HG03342 (cell line): ENCODE data around the gene SLC4A1.
A peak's percentile ranks its signal among the peaks of the same experiment; 100 is the strongest.

Source experiments
- ATAC-seq: cut with Tn5 transposase; IDR thresholded peaks from one replicate; pipeline ENCODE4 v1.9.1; 2021; ENCODE audit warnings: mild to moderate bottlenecking, moderate library complexity; ENCODE audit not compliant: unreplicated experiment

Gene SLC4A1

DNA sequence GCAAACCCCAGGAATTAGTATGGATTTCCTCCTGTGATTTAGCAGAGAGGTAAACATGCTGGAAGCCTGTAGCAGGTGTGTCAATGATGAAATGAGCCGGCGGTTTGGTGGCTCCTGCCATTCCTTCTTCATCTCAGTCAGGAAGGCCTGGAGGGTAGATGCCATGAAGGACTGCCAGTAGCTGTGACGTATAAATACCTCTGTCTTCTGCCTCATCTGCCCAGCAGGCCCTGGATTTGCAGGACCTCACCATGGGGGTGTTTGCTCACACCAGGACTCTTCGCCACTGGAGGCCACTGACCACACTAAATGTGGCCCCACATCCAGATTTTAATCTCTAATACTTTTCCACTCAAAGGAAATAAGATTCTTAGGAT is 16.1 kb upstream of the SLC4A1 start:
- no peak for ATAC-seq

GRCh38 chr17:44283344-44284023 is 15.5 kb upstream of the SLC4A1 start:
- no peak for ATAC-seq

DNA sequence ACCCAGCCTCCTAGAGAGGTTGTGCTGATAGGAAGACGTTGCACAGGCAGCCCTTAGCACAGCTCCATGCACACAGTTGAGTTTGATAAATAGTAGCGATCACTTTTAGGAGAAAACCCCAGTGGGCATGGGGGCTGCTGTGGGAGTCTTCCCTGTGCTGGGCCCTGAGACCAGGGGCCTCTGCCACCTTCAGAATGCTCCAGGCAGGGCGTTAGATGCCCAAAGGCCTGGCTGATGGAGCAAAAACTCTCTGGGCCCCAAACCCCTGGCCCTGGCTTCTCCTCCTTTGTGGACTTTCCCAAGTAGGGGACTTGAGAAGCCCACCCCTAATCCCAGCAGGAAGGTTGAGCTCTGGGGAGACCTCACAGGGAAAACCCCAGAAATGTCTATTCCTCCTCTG is 14.3 kb upstream of the SLC4A1 start:
- no peak for ATAC-seq

DNA sequence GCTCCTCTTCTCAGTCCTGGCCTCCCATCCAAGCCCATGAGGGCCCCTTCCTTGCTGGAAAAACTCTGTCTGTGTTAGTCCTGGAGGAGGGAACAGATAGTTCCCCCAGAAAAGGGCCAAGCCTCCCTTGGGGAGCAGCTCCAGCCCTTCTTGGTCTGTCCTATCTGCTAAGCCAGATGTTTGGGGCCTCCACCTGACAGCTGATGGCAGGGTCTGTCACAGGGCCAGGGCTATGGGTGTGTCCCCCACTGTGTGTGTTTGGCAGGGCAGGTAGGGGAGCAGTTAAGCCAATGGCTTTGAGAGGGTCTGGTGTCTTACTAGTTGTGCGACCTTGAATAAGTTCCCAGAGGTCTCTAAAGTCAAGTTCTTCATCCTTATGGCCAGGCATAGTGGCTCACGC is 13.6 kb upstream of the SLC4A1 start:
- ATAC-seq: no peak

- no peak for ATAC-seq
Measured at GRCh38 chr17:44280392-44280937, 12.5 kb upstream of the SLC4A1 start.

GRCh38 chr17:44279666-44280391 is 11.9 kb upstream of the SLC4A1 start:
- peak; percentile 62 for ATAC-seq

GRCh38 chr17:44279346-44279665 is 11.4 kb upstream of the SLC4A1 start:
- ATAC-seq: no peak

- no peak for ATAC-seq
Measured at GRCh38 chr17:44277976-44278375, 10.0 kb upstream of the SLC4A1 start.

DNA sequence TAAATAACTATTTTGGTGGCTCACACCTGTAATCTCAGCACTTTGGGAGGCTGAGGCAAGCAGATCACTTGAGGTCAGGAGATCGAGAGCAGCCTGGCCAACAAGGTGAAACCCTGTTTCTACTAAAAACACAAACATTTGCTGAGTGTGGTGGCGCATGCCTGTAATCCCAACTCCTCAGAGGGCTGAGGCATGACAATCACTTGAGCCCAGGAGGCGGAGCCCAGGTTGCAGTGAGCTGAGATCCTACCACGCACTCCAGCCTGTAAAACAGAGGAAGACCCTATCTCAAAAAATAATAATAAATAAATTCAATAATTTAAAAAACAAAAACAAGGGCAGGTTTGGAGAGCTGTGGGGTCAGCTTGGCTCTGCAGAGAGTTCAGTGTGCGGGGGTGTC is 5.7 kb upstream of the SLC4A1 start:
- no peak for ATAC-seq

DNA sequence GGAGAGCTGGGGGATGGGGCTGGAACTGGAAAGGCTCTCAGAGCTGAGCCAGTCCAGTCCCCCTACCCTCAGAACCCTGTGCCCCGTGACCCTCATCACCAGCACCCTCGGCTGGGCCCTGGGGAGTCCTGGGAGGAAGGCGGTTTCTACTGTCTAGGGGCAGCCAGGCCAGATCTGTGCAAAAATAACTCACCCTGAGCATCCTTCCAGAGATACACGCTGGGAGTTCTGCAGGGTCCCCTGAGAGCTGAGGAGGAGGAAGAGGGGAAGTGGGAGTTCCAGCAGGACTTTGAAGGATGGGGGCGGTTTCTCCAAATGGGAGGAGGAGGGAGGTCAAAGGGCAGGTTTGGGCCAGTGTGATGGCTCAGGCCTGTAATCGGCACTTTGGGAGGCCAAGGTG is 5.0 kb upstream of the SLC4A1 start:
- ATAC-seq: no peak

DNA sequence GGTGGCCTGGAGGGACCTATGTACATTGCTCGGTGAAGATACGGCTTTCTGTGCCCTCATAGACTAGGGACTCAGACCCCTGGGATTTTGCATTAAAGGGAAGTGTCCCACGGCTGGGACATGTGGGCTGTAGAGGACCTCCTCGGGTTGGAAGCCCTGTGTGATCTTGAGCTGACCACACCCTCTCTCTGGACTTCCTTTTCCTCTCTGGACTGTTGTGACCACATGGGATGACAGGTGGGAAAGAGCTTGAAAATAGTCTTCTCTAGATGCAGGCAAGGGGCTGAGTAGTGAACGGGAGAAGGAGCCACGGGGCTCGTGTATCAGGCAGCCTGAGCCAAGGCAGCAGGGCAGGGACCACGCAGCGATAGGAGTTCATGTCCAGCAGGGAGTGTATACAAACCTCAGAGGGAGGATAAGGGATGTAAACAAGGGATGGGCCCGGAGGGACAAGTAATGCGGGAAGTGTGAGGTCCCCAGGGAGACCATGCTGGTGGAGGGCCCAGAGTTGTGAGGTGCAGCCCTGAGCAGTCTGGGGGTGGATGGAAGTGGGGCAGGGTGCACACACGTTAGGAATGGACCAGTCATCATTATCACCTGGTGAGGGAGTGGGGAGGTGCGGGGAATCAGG is 4.5 kb upstream of the SLC4A1 start:
- no peak for ATAC-seq

- no peak for ATAC-seq
Measured at GRCh38 chr17:44269535-44270240, 1.8 kb upstream of the SLC4A1 start.

DNA sequence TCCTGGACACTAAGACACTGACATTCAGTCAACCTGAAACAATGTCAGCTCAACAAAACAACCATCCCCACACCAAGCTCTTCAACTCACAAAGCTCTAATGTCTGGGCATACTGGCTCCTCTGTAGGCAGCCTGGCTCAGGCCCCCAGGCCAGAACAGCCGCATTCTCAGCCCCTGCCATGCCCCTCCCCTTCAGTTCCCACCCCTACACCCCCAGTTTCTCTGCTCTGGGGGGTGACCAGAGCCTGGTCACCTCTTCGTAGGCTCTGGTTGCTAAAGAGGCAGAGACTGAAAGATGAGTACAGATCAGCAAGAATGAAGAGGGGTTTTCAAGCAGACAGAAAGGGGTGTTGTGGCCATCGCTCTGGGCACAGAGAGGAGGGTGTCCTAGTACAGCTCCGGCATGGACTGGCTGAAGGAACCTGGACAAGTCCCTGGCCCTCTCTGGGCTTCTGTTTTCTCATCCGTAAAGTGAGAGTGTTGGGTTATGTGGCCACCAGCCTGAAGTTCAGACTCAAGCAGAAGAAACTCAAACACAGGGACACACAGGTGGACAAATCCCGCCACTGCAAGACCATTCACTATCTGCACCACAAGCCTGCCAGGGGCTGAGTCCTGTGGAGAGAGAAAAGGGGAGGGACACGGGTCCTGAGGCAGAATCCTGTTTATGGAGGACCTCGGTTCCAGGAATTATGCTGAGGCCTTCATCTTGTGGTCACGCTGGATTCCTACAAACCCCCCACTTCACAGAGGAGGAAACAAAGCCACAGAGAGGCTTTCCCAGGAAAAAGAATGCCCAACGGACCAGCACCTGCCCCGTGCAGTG is 987 bp upstream of the SLC4A1 start:
- ATAC-seq: no peak

GRCh38 chr17:44267165-44267455 is 825 bp downstream of the SLC4A1 start:
- ATAC-seq: no peak

DNA sequence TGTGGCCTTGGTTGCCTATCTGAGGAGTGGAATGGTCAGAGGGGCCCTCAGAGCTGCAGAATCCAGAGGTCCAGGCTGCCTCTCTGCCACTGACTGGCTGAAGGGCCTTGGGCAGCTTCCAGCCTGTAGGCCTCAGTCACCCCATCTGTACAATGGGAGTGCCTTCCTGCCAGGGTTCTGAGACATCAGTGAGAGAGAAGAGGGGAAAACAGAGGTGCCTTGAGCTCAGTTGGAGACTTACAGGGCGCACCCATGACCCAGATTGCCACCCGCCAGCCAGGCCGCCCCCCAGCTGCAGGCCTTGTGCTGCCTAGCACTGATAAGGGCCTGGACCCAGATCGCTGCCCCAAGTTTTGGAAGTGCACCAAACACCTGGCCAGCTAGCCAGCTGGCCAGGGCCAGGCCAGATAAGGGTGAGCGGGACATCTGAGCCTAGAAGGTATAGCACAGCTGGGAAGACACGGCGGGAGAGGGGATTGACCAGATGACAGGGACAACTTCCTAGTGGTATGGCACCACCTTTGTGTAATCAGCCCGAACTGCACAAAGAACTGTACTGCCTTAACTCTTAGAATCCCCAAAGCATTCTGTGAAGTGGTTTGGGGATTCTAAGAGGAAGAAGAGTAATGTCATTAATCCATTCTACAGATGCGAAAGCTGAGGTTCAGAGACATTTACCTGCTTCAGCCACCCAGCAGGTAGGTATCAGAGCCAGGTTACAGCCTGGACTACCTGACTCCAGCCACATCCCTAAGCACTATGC is 1.4 kb downstream of the SLC4A1 start:
- no peak for ATAC-seq

DNA sequence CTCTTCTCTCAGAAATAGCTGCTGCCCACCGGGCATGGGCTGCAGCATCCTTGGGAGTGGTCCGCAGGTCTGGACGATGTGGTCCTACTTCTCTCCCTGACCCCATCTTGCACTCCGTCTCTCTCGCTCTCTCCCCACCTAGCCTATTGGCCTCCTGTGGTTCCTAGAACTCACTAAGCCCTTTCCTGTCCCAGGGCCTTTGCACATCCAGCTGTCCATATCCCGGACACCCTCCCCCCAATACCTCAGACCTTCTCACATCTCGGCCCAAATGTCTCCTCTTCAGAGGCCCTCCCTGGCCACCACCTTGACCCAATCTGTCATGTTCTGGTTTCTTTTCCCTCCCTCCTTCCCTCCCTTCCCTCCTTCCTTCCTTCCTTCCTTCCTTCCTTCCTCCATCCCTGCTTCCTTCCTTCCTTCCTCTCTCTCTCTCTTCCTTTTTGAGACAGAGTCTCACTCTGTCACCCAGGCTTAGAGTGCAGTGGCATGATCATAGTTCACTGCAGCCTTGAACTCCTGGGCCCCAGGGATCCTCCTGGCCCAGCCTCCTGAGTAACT is 4.5 kb downstream of the SLC4A1 start:
- no peak for ATAC-seq

DNA sequence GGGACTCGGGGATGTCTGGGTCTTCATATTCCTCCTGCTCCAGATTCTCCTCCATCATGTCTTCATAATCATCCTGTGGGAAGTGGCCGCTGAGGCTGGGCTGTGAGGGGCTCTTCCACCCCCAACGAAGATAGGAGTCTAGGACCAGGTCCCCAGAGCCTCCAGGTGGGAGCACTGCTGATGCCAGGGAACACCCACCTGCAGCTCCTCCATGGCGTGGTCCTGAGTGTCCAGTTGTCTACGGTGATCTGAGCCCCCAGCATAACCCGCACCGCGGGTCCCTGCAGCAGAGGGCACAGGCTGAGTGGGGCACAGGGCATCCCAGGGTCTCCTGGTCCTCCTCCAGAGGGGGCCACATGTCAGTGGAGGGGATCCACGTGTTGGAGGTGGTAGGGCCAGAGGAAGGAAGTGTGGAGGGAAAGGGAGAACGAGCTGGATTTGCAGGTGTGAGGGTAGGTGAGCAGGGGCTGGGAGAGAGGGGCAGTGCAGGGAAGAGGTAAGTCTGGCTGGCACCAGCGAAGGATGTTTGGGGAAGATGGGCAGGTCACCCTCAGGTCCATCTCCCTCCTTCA is 5.2 kb downstream of the SLC4A1 start:
- ATAC-seq: no peak

DNA sequence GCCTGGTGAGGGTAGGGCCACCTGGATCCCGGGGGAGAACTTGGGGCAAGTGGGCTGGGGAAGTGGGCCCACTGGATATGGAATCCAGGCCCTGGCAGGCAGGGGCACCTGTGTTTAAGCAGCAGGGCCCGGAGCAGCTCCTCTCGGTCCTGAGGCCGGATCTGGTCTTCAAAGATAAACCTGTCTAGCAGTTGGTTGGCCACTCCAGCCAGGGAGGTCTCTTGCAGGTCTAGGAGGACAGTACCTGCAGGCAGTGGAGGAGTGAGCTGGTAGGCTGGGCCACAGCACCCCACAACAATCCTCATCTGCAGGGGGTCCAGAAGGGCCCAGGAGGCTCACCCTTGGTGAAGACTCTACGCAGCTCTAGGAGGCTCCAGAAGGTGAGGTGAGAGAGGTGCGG is 7.6 kb downstream of the SLC4A1 start:
- ATAC-seq: no peak

DNA sequence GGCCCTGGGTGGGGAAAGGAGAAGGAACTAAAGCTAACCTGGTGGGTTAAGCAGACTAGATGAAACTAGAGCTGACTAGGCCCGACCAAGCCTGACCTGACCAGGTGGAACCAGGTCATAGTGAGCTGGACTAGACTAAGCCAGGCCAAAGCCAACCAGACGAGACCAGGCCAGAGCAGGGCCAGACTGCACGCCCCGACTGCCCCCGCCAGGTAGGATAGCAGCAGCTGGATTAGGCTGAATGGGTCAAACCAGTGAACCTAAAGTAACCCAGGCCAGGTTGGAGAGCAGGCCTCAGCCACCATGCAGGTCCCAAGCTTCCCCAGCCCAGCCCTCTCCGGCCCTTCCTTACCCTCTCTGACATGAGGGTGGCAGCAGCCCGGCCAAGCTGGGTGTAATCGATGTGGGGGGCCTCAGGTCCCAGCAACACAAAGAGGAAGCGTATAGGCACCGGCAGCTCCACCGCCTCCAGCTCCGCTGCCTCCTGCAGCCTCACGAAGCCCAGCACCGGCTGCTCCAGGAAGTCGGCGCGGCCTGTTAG is 9.1 kb downstream of the SLC4A1 start:
- ATAC-seq: no peak
